Vagina (tissue), 2 donors: ENCODE results near the gene MORN2. TPM values are rescaled to one million over a fixed set of nuclear protein-coding genes. Genes with fewer than 3 reads are reported as not detected.
A peak's percentile ranks its signal among the peaks of the same experiment; 100 is the strongest.

Experiments used
- DNase-seq, 2 donors: peaks; one replicate each; pipeline ENCODE4 v3.0.0-alpha.2; 2017; ENCODE audit errors: extremely low spot score in 2 of 2
- H3K27ac ChIP-seq: fragments of 200-600 bp; sonication (generic); one replicate; pipeline ENCODE4 v1.5.1; 2019
- H3K27me3 ChIP-seq: fragments of 200-600 bp; sonication (generic); one replicate; pipeline ENCODE4 v1.5.1; 2019
- H3K36me3 ChIP-seq, 2 donors: fragments of 200-600 bp; sonication (generic); one replicate each; pipeline ENCODE4 v1.5.1; 2017 to 2019
- H3K4me1 ChIP-seq: fragments of 200-600 bp; sonication (generic); one replicate; pipeline ENCODE4 v1.5.1; 2019
- H3K4me3 ChIP-seq, 2 donors: fragments of 200-600 bp; sonication (generic); 1 replicate in 1 of 2; 2 replicates in 1 of 2; pipeline ENCODE4 v1.5.1; 2016 to 2019
- H3K9me3 ChIP-seq: fragments of 200-600 bp; sonication (generic); one replicate; pipeline ENCODE4 v1.5.1; 2019
- POLR2A ChIP-seq, 2 donors: fragments of 450-650 bp; IDR thresholded peaks; one replicate each; pipeline ENCODE4 v1.6.1; 2017; ENCODE audit warnings: antibody characterized with exemption in 2 of 2, mild to moderate bottlenecking in 2 of 2, moderate library complexity in 2 of 2
- POLR2AphosphoS5 ChIP-seq, 2 donors: sonication (generic); formaldehyde crosslinking; IDR thresholded peaks; one replicate each; pipeline ENCODE4 v1.9.0; 2017; ENCODE audit warnings: antibody characterized with exemption in 2 of 2, mild to moderate bottlenecking in 2 of 2, low read depth in 1 of 2; ENCODE audit not compliant: insufficient read depth in 1 of 2
- intact Hi-C: fragments of 100-400 bp; cut with DNase I; formaldehyde crosslinking; loops from one replicate; pipeline ENCODE4 v1.15.1; 2023
- total RNA-seq: library from RNA; depleted of rRNA; stranded (reverse); fragments of >200 nt; gene quantifications from one replicate; pipeline ENCODE4 v1.2.3, GENCODE V29; 2016
- TF ChIP-seq, protein P1 (sequence below), 3 experiments: fragments of 450-650 bp in 2 of 3; fragments of 200-600 bp in 1 of 3; sonication (generic) in 1 of 3; IDR thresholded peaks; one replicate each; pipeline ENCODE4 v1.5.1; 2017 to 2019; ENCODE audit warnings: antibody characterized with exemption in 3 of 3, mild to moderate bottlenecking in 2 of 3, moderate library complexity in 2 of 3

The MORN2 gene
- total RNA-seq, 1 donor from 2014 or later = 10.3 TPM

DNA sequence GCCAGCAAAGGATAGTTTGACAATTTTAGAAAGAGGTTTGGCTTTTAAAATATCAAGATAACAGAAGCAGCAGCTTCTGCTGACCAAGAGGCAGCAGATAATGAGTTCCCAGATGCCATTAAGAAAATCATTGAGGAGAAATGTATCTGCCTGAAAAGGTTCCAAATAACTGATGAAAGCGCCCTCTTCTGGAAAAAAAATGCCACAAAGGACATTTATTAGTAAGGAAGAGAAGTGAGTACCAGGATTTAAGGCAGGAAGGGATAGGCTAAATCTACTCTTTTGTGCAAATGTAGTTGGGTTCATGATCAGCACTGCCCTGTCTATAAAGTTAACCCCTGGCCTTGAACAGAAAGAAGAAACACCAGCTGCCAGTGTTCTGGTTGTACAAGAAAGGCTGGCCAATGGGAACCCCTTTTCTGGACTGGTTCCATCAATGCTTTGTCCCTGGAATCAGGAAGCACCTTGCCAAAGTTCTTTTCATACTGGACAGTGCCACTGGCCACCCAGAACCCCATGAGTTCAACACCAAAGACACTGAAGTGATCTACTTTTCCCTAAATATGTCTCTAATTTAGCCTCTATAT lies 40.7 kb upstream of the MORN2 start:
- Histone ChIP-seq H3K27me3 (no peaks in the 10 kb centered on the region), H3K9me3 (no peaks in the 10 kb centered on the region), H3K36me3 (no peaks in the 10 kb centered on the region), H3K27ac (no peak overlapping the region), H3K4me1 (no peaks in the 10 kb centered on the region), H3K4me3 (no peak overlapping the region)
- DNase-seq = no peak
- intact Hi-C loops = no loop called here
- TF ChIP-seq POLR2AphosphoS5 (IDR thresholded peaks at IDR 0.05; ENCODE audit: insufficient read depth in 1 of 2, low read depth in 1 of 2) (no peak), POLR2A (IDR thresholded peaks at IDR 0.05) (no peak)
- TF ChIP-seq, protein P1, sequence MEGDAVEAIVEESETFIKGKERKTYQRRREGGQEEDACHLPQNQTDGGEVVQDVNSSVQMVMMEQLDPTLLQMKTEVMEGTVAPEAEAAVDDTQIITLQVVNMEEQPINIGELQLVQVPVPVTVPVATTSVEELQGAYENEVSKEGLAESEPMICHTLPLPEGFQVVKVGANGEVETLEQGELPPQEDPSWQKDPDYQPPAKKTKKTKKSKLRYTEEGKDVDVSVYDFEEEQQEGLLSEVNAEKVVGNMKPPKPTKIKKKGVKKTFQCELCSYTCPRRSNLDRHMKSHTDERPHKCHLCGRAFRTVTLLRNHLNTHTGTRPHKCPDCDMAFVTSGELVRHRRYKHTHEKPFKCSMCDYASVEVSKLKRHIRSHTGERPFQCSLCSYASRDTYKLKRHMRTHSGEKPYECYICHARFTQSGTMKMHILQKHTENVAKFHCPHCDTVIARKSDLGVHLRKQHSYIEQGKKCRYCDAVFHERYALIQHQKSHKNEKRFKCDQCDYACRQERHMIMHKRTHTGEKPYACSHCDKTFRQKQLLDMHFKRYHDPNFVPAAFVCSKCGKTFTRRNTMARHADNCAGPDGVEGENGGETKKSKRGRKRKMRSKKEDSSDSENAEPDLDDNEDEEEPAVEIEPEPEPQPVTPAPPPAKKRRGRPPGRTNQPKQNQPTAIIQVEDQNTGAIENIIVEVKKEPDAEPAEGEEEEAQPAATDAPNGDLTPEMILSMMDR (IDR thresholded peaks at IDR 0.05) = no peak

DNA sequence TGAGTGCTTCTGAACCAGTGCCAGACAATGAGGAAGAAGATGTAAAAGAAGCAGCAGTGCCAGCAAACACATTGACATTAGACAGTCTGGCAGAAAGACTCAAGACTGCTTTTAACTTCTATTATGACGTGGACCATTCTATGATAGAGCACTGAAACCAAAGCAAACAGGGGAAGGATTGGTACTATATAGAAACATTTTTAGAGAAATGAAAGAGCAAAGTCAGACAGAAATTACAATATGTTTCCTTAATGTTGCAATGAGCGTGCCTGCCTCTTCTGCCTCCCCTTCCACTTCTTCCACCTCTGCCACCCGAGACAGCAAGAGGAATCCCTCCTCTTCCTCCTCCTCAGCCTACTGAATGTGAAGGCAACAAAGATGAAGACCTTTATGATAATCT lies 39.8 kb upstream of the MORN2 start:
- H3K4me1 ChIP-seq = no peaks in the 10 kb centered on the region
- no peak for DNase-seq
- H3K4me3 ChIP-seq = no peak overlapping the region
- intact Hi-C loops = no loop called here
- no peaks in the 10 kb centered on the region for H3K9me3 ChIP-seq
- H3K27ac ChIP-seq = no peak overlapping the region
- TF ChIP-seq POLR2A (IDR thresholded peaks at IDR 0.05) (no peak), POLR2AphosphoS5 (IDR thresholded peaks at IDR 0.05; ENCODE audit: insufficient read depth in 1 of 2, low read depth in 1 of 2) (no peak)
- TF ChIP-seq, protein P1 (IDR thresholded peaks at IDR 0.05) = no peak
- H3K27me3 ChIP-seq = no peaks in the 10 kb centered on the region
- H3K36me3 ChIP-seq = no peaks in the 10 kb centered on the region

DNA sequence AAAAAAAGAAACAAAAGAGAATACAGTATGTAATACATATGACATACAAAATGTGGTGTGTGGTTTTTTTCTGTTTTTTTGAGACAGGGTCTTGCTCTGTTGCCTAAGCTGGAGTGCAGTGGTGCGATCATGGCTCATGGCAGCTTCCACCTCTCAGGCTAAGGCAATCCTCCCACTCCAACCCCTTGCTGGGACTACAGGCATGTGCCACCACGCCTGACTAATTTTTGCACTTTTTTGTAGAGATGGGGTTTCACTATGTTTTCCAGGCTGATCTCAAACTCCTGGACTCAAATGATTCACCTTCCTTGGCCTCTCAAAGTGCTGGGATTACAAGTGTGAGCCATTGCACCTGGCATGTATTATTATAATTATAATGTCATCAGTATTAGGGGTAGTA lies 39.0 kb upstream of the MORN2 start:
- no peak for TF ChIP-seq POLR2A (IDR thresholded peaks at IDR 0.05)
- no peak for TF ChIP-seq POLR2AphosphoS5 (IDR thresholded peaks at IDR 0.05; ENCODE audit: insufficient read depth in 1 of 2, low read depth in 1 of 2)
- TF ChIP-seq, protein P1 (IDR thresholded peaks at IDR 0.05) = no peak
- no peak overlapping the region for H3K27ac ChIP-seq
- intact Hi-C loops = no loop called here

DNA sequence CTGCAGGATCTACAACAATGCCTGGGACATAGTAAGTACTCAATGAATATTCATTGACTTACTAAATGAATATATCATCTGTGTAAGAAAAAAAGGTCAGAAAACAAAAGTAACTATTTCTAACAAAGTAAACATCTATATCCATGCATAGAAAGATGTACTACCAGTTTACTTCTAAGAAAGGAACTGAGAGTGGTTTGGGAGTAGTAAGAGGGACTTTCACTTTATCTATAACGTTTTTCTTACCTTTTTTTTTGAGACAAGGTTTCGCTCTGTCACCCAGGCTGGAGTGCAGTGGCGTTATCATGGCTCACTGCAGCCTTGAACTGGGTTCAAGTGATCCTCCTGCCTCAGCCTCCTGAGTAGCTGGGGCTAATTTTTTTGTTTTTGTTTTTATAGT lies 25.7 kb upstream of the MORN2 start:
- DNase-seq = no peak
- H3K27ac ChIP-seq = no peak overlapping the region
- intact Hi-C loops = no loop called here
- H3K36me3 ChIP-seq = peaks cover 0 to 42% of the 10 kb centered on the region in 2 donors
- H3K4me3 ChIP-seq = no peak overlapping the region
- TF ChIP-seq, protein P1 (IDR thresholded peaks at IDR 0.05) = no peak
- TF ChIP-seq POLR2A (IDR thresholded peaks at IDR 0.05) = no peak
- no peak for TF ChIP-seq POLR2AphosphoS5 (IDR thresholded peaks at IDR 0.05; ENCODE audit: insufficient read depth in 1 of 2, low read depth in 1 of 2)
- no peaks in the 10 kb centered on the region for H3K27me3 ChIP-seq
- no peaks in the 10 kb centered on the region for H3K9me3 ChIP-seq
- no peaks in the 10 kb centered on the region for H3K4me1 ChIP-seq

More for the DNA sequence above, 39.0 kb upstream of the MORN2 start:
- DNase-seq = no peak
- Histone ChIP-seq H3K9me3 (no peaks in the 10 kb centered on the region), H3K36me3 (peaks cover 0 to 3% of the 10 kb centered on the region in 2 donors), H3K4me1 (no peaks in the 10 kb centered on the region), H3K4me3 (no peak overlapping the region), H3K27me3 (no peaks in the 10 kb centered on the region)

DNA sequence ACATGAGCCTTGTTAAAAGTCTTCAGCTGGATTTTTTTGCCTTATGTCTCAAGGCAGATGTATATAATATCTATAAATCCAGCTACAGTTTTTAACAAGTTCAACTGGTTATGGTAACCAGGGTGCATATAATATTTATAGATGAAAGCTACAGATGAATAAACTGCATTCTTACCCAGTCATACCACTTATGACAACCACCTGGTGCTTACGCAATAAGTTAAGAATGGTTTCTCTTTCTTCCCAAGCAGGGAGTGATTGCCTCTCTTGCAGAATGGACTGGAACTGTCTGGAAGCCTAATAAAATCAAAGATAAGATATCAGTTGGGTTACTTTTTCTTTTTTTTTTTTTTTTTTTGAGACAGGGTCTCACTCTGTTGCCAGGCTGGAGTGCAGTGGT lies 19.6 kb upstream of the MORN2 start:
- no peaks in the 10 kb centered on the region for H3K4me1 ChIP-seq
- no peak for TF ChIP-seq POLR2A (IDR thresholded peaks at IDR 0.05)
- peak in 1 of 2 donors; percentile 48 for TF ChIP-seq POLR2AphosphoS5 (IDR thresholded peaks at IDR 0.05; ENCODE audit: insufficient read depth in 1 of 2, low read depth in 1 of 2)
- H3K36me3 ChIP-seq = peaks cover 0 to 60% of the 10 kb centered on the region in 2 donors
- no peak overlapping the region for H3K4me3 ChIP-seq
- no peaks in the 10 kb centered on the region for H3K27me3 ChIP-seq
- DNase-seq = no peak
- H3K9me3 ChIP-seq = no peaks in the 10 kb centered on the region
- H3K27ac ChIP-seq = no peak overlapping the region
- intact Hi-C loops = no loop called here
